ENCODE measurements around the gene DISP3. TPM values are rescaled to one million over a fixed set of nuclear protein-coding genes. Genes with fewer than 3 reads are reported as not detected.

Gene DISP3
- total and polyA plus RNA-seq, 2 of the 4 experiments (the other 2 are of a cell fraction) = 0.05 TPM; not detected in 1

DNA sequence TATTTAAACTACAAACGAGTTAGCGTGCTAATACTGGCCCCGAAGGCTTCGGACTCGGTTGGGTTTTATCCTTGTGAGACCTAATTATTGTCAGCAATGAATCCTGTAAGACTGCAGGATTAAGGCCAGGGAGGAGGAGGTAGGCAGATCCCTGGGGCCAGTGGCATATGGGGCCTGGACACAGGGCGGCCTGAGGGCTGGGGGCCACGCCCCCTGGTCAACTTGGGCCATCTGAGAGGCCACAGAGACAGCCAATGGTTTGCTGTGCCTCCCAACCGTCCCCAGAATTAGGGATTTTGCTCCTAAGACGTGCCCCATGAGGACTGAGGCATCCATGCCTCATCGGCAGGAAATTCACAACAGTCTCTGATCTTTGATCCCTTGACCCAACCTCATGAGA lies 31.1 kb upstream of the DISP3 start:
- in situ Hi-C loops (cut with MboI; ENCODE audit: low sequenced_read_pairs) (no loop called here), intact Hi-C loops (cut with micrococcal nuclease) (no loop called here), dilution Hi-C loops (cut with HindIII; ENCODE audit: low sequenced_read_pairs, unreplicated experiment) (no loop called here)
- no TSS peak for BruUV-seq (replicated peaks)
- Histone ChIP-seq H2AK9ac (replicated peaks; ENCODE audit: low read depth, low read length, poor library complexity) (no peak overlapping the region), H3K4me2 (ENCODE audit: low read depth, low read length) (no peak overlapping the region), H3K14ac (replicated peaks; ENCODE audit: low read depth, low read length) (no peak overlapping the region), H3K79me1 (ENCODE audit: low read depth in 1 of 2, low read length in 2 of 2) (no peaks in the 10 kb centered on the region), H4K20me1 (ENCODE audit: insufficient read depth, low read length) (no peaks in the 10 kb centered on the region), H3K36me3 (ENCODE audit: control insufficient read depth, insufficient read depth, low read length) (no peaks in the 10 kb centered on the region), H3K4me3 (ENCODE audit: insufficient read depth, low read depth, low read length) (no peak overlapping the region), H2BK15ac (ENCODE audit: low read depth, low read length) (no peak overlapping the region), H2AK5ac (ENCODE audit: low read depth, low read length) (no peak overlapping the region), H3K9me1 (ENCODE audit: insufficient read depth, low read length) (no peaks in the 10 kb centered on the region), H3K9ac (ENCODE audit: low read depth, low read length) (no peak overlapping the region), H3K27me3 (ENCODE audit: control insufficient read depth, insufficient read depth, low read length) (peaks cover 8% of the 10 kb centered on the region; the same call in 1 of the 2 replicates), H2BK20ac (ENCODE audit: low read depth, low read length) (no peak overlapping the region), H3K27ac (ENCODE audit: insufficient read depth, low read length) (no peak overlapping the region), H2AFZ (replicated peaks; ENCODE audit: low read length, poor library complexity) (no peak overlapping the region), H4K8ac (ENCODE audit: low read depth in 2 of 2, low read length in 2 of 2) (no peak overlapping the region), H2BK120ac (ENCODE audit: low read depth, low read length) (no peak overlapping the region), H3K4ac (ENCODE audit: low read depth, low read length) (no peak overlapping the region), H4K5ac (ENCODE audit: low read depth, low read length) (no peak overlapping the region), H3K18ac (ENCODE audit: low read depth, low read length) (no peak overlapping the region), H4K91ac (ENCODE audit: insufficient read depth, low read depth, low read length) (no peak overlapping the region), H2BK5ac (ENCODE audit: low read depth, low read length, poor library complexity, severe bottlenecking) (no peak overlapping the region), H3K9me3 (ENCODE audit: control insufficient read depth, insufficient read depth, low read length) (no peaks in the 10 kb centered on the region), H3K4me1 (ENCODE audit: control insufficient read depth, insufficient read depth, low read length) (no peaks in the 10 kb centered on the region), H3K56ac (ENCODE audit: extremely low read depth, insufficient read depth, low read length) (no peak overlapping the region), H3K23ac (ENCODE audit: low read depth, low read length) (no peak overlapping the region)
- ATAC-seq (ENCODE audit: low read depth) = no peak
- CTCF ChIA-PET = no interaction called here
- POLR2A ChIA-PET (ENCODE audit: unreplicated experiment) = no interaction called here
- WGBS, 2 experiments (ENCODE audit: extremely low coverage in 2 of 2, insufficient read length in 1 of 2) = 11% methylated on average over 3 of the region's 10 CpGs; no CpG with 5 or more reads in 1 of the 2 experiments
- TF ChIP-seq MAZ (IDR thresholded peaks at IDR 0.05; ENCODE audit: borderline replicate concordance, low read depth, low read length) = no peak
- TF ChIP-seq MAFK (IDR thresholded peaks at IDR 0.05; ENCODE audit: low read depth, low read length) = no peak
- TF ChIP-seq RAD21 (IDR thresholded peaks at IDR 0.05; ENCODE audit: low read length) = no peak
- TF ChIP-seq, protein P1, sequence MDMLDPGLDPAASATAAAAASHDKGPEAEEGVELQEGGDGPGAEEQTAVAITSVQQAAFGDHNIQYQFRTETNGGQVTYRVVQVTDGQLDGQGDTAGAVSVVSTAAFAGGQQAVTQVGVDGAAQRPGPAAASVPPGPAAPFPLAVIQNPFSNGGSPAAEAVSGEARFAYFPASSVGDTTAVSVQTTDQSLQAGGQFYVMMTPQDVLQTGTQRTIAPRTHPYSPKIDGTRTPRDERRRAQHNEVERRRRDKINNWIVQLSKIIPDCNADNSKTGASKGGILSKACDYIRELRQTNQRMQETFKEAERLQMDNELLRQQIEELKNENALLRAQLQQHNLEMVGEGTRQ (IDR thresholded peaks at IDR 0.05; ENCODE audit: low read depth, low read length) = no peak
- TF ChIP-seq, protein P2, sequence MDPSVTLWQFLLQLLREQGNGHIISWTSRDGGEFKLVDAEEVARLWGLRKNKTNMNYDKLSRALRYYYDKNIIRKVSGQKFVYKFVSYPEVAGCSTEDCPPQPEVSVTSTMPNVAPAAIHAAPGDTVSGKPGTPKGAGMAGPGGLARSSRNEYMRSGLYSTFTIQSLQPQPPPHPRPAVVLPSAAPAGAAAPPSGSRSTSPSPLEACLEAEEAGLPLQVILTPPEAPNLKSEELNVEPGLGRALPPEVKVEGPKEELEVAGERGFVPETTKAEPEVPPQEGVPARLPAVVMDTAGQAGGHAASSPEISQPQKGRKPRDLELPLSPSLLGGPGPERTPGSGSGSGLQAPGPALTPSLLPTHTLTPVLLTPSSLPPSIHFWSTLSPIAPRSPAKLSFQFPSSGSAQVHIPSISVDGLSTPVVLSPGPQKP (IDR thresholded peaks at IDR 0.05; ENCODE audit: borderline replicate concordance, low read depth, low read length) = no peak
- TF ChIP-seq FOS (IDR thresholded peaks at IDR 0.05; ENCODE audit: low read depth, low read length) = no peak
- TF ChIP-seq, protein P3, sequence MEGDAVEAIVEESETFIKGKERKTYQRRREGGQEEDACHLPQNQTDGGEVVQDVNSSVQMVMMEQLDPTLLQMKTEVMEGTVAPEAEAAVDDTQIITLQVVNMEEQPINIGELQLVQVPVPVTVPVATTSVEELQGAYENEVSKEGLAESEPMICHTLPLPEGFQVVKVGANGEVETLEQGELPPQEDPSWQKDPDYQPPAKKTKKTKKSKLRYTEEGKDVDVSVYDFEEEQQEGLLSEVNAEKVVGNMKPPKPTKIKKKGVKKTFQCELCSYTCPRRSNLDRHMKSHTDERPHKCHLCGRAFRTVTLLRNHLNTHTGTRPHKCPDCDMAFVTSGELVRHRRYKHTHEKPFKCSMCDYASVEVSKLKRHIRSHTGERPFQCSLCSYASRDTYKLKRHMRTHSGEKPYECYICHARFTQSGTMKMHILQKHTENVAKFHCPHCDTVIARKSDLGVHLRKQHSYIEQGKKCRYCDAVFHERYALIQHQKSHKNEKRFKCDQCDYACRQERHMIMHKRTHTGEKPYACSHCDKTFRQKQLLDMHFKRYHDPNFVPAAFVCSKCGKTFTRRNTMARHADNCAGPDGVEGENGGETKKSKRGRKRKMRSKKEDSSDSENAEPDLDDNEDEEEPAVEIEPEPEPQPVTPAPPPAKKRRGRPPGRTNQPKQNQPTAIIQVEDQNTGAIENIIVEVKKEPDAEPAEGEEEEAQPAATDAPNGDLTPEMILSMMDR (conservative IDR thresholded peaks at IDR 0.05; ENCODE audit: low read depth, low read length) = no peak
- TF ChIP-seq BHLHE40 (IDR thresholded peaks at IDR 0.05; ENCODE audit: low read depth, low read length) = no peak
- TF ChIP-seq RCOR1 (IDR thresholded peaks at IDR 0.05; ENCODE audit: insufficient replicate concordance, low read length) = no peak
- TF ChIP-seq RFX5 (IDR thresholded peaks at IDR 0.05; ENCODE audit: low read depth, low read length) = no peak
- TF ChIP-seq NFE2L2 (IDR thresholded peaks at IDR 0.05; ENCODE audit: low read depth, low read length) = no peak
- TF ChIP-seq CHD1 (IDR thresholded peaks at IDR 0.05; ENCODE audit: low read depth, low read length) = no peak
- TF ChIP-seq MXI1 (IDR thresholded peaks at IDR 0.05; ENCODE audit: borderline replicate concordance, low read depth, low read length) = no peak
- no peak for TF ChIP-seq CEBPB (IDR thresholded peaks at IDR 0.05; ENCODE audit: low read depth, low read length)
- no peak for TF ChIP-seq POLR2A (IDR thresholded peaks at IDR 0.05; ENCODE audit: low read depth, low read length)
- TF ChIP-seq SMC3 (IDR thresholded peaks at IDR 0.05; ENCODE audit: low read depth, low read length) = no peak
- no peak for DNase-seq

All from IMR-90 (cell line).